Tibial nerve (tissue), 4 donors: ENCODE measurements around the gene PSMC5.

Source experiments
- EP300 ChIP-seq, 2 donors: sonication (generic); formaldehyde crosslinking; IDR thresholded peaks; one replicate each; pipeline ENCODE4 v1.6.1; 2017; ENCODE audit warnings: antibody characterized with exemption in 2 of 2, mild to moderate bottlenecking in 1 of 2
- POLR2A ChIP-seq, 2 donors: fragments of 450-650 bp; IDR thresholded peaks; one replicate each; pipeline ENCODE4 v1.6.1; 2017; ENCODE audit warnings: antibody characterized with exemption in 2 of 2, mild to moderate bottlenecking in 2 of 2, moderate library complexity in 2 of 2
- TF ChIP-seq, protein P1 (sequence below), 5 experiments: fragments of 200-600 bp in 3 of 5; fragments of 450-650 bp in 2 of 5; sonication (generic) in 3 of 5; IDR thresholded peaks; one replicate each; pipeline ENCODE4 v1.5.1; 2016 to 2019; ENCODE audit warnings: antibody characterized with exemption in 5 of 5, mild to moderate bottlenecking in 3 of 5, moderate library complexity in 2 of 5

DNA sequence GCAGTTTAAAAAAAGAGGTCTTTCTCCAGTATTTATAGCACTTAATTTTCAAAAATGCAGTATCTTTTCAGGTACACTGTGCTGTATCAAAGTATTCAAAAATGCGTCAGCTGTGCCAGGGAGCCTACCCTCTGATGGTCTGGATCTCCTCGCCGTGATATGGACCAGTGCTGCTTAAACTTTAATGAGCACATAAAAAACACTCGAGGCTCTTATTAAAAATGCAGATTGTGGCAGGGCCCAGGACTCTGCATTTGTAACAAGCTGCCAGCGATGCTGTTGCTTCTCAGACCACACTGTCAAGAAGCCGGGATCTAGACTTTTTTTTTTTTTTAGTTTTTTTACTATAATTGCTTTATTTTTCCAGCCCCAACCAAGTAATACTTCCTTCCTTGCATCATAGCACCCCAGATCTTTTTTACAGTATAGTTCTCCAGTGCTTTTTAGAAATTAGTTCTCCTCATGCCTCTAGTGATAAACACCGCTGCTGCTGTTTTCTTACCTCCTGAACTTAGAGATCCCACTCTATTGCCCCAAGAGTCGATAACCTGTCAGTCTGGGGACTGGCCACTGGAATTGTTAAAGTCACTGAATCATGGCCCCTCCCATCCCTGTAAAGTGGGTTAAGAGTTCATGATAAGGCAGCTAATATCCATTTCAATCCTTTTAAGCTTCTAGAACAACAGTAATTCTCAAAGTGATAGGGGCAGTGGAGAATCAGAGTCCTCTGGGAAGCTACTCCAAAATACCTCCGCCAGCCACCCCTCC is 16.9 kb downstream of the PSMC5 start:
- TF ChIP-seq EP300 (IDR thresholded peaks at IDR 0.05) = no peak
- TF ChIP-seq, protein P1, sequence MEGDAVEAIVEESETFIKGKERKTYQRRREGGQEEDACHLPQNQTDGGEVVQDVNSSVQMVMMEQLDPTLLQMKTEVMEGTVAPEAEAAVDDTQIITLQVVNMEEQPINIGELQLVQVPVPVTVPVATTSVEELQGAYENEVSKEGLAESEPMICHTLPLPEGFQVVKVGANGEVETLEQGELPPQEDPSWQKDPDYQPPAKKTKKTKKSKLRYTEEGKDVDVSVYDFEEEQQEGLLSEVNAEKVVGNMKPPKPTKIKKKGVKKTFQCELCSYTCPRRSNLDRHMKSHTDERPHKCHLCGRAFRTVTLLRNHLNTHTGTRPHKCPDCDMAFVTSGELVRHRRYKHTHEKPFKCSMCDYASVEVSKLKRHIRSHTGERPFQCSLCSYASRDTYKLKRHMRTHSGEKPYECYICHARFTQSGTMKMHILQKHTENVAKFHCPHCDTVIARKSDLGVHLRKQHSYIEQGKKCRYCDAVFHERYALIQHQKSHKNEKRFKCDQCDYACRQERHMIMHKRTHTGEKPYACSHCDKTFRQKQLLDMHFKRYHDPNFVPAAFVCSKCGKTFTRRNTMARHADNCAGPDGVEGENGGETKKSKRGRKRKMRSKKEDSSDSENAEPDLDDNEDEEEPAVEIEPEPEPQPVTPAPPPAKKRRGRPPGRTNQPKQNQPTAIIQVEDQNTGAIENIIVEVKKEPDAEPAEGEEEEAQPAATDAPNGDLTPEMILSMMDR (IDR thresholded peaks at IDR 0.05) = no peak
- TF ChIP-seq POLR2A (IDR thresholded peaks at IDR 0.05) = no peak
